Activated B cell treated with CpG ODN at 0.5 μM for 24 hours (primary cell): Measurements from ENCODE around the gene MACROD2. TPM values are rescaled to one million over a fixed set of nuclear protein-coding genes. Genes with fewer than 3 reads are reported as not detected.

Source experiments
- ATAC-seq: fragments of 200-7000 bp; cut with Tn5 transposase; one replicate; pipeline ENCODE4 v1.10.0; 2021; ENCODE audit warnings: low read depth, mild to moderate bottlenecking, moderate library complexity
- CTCF ChIA-PET: fragments of 350-600 bp; sonication (Branson Sonifier 250); formaldehyde crosslinking; loops from one replicate; lab custom pipeline; 2021; ENCODE audit warnings: antibody characterized with exemption; lab: Charles Lee
- POLR2A ChIA-PET: fragments of 350-600 bp; sonication (Branson Sonifier 250); formaldehyde crosslinking; loops from one replicate; lab custom pipeline; 2021; ENCODE audit warnings: antibody characterized with exemption; lab: Charles Lee
- DNase-seq: peaks from one replicate; pipeline ENCODE4 v3.0.0; 2022
- H3K27ac Mint-ChIP-seq: one replicate; pipeline ENCODE4 v1.8.0; 2020; ENCODE audit warnings: mixed read lengths
- H3K27me3 Mint-ChIP-seq: one replicate; pipeline ENCODE4 v1.8.0; 2021; ENCODE audit warnings: mixed read lengths
- H3K36me3 Mint-ChIP-seq: one replicate; pipeline ENCODE4 v1.8.0; 2021; ENCODE audit warnings: low read depth, mixed read lengths
- H3K4me1 Mint-ChIP-seq: one replicate; pipeline ENCODE4 v1.8.0; 2021; ENCODE audit warnings: mixed read lengths
- H3K4me3 Mint-ChIP-seq: one replicate; pipeline ENCODE4 v1.8.0; 2020; ENCODE audit warnings: mild to moderate bottlenecking, mixed read lengths
- H3K9me3 Mint-ChIP-seq: one replicate; pipeline ENCODE4 v1.8.0; 2020; ENCODE audit warnings: mixed read lengths
- intact Hi-C: fragments of 100-400 bp; cut with micrococcal nuclease; formaldehyde crosslinking; loops from one replicate; pipeline ENCODE4 v1.15.1; 2024
- total RNA-seq: library from RNA; stranded (reverse); gene quantifications from 2 replicates; pipeline ENCODE4 v1.2.3, GENCODE V29; 2022
- TF ChIP-seq, protein P1 (sequence below): fragments of 200-600 bp; IDR thresholded peaks from one replicate; pipeline ENCODE4 v1.8.0; 2022; ENCODE audit warnings: antibody characterized with exemption, mild to moderate bottlenecking

The MACROD2 gene
- total RNA-seq, 1 donor from 2014 or later, result 55.1 TPM

DNA sequence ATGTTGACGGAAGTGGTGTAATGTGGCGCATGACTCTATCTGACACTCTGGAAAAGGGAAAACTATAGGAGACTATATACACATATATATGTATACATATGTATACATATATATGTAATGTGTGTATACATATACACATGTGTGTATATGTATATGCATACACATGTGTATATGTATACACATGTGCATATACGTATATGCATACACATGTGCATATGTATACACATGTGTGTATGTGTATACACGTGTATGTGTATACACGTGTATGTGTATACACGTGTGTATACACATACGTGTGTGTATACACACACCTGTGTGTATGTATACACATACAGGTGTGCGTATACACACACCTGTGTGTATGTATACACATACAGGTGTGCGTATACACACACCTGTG lies 1025.5 kb downstream of the MACROD2 start:
- TF ChIP-seq, protein P1, sequence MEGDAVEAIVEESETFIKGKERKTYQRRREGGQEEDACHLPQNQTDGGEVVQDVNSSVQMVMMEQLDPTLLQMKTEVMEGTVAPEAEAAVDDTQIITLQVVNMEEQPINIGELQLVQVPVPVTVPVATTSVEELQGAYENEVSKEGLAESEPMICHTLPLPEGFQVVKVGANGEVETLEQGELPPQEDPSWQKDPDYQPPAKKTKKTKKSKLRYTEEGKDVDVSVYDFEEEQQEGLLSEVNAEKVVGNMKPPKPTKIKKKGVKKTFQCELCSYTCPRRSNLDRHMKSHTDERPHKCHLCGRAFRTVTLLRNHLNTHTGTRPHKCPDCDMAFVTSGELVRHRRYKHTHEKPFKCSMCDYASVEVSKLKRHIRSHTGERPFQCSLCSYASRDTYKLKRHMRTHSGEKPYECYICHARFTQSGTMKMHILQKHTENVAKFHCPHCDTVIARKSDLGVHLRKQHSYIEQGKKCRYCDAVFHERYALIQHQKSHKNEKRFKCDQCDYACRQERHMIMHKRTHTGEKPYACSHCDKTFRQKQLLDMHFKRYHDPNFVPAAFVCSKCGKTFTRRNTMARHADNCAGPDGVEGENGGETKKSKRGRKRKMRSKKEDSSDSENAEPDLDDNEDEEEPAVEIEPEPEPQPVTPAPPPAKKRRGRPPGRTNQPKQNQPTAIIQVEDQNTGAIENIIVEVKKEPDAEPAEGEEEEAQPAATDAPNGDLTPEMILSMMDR, result no peak
- Mint-ChIP-seq H3K4me1 (no peaks in the 10 kb centered on the region), H3K4me3 (no peak overlapping the region), H3K36me3 (no peaks in the 10 kb centered on the region), H3K27me3 (no peaks in the 10 kb centered on the region), H3K27ac (no peak overlapping the region), H3K9me3 (no peaks in the 10 kb centered on the region)
- POLR2A ChIA-PET, result no interaction called here
- CTCF ChIA-PET, result no interaction called here
- no peak for DNase-seq
- no peak for ATAC-seq
- intact Hi-C loops, result no loop called here

DNA sequence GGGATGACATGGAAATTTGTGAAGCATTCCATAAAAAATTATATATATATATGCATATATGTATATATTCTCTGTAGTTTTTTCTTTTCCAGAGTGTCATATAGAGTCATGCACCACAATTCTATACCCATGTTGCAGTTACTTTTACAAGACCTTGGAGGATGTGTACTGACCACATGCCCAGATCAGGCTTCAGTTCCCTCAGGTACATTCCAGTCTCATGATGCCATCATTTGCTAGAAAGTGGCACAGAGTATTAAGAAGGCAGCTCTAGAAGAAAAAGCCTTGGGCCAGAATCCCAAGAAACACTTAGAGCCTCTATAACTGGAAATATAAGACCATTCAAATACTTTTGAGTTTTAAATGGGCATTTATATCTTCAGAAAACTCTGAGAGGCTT lies 1027.6 kb downstream of the MACROD2 start:
- POLR2A ChIA-PET, result no interaction called here
- ATAC-seq, result no peak
- Mint-ChIP-seq H3K4me1 (no peaks in the 10 kb centered on the region), H3K9me3 (no peaks in the 10 kb centered on the region), H3K36me3 (no peaks in the 10 kb centered on the region), H3K27ac (no peak overlapping the region), H3K4me3 (no peak overlapping the region), H3K27me3 (no peaks in the 10 kb centered on the region)
- TF ChIP-seq, protein P1, result no peak
- no peak for DNase-seq
- intact Hi-C loops, result no loop called here
- CTCF ChIA-PET, result no interaction called here

DNA sequence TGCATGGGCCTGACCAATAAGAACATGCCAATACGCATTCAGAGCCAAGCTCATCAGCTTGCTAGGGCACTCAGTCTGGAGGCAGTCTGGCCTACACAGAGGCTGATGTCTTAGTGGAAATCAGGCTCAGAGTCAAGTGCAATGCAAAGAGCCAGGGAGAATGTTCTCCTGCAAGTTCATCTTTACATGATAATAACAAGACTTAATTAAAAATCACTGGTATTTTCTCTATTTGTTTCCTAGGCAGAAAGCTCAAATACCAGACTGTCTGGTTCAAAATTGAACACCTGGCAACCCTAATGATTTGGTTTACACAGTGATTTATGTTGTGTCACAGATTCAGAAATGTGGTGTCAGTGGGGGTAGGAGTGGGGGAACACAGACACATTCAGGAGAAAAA lies 1031.4 kb downstream of the MACROD2 start:
- no peaks in the 10 kb centered on the region for H3K4me1 Mint-ChIP-seq
- no peak overlapping the region for H3K27ac Mint-ChIP-seq
- TF ChIP-seq, protein P1, result no peak
- intact Hi-C loops, result no loop called here
- DNase-seq, result no peak
- H3K27me3 Mint-ChIP-seq, result no peaks in the 10 kb centered on the region
- no peak overlapping the region for H3K4me3 Mint-ChIP-seq
- no peaks in the 10 kb centered on the region for H3K36me3 Mint-ChIP-seq
- POLR2A ChIA-PET, result interaction anchor here (0.5 kb wide), 1 partner anchor 1422 kb away, joined by 3 read pairs; no protein-coding TSS in a partner anchor
- CTCF ChIA-PET, result no interaction called here
- no peaks in the 10 kb centered on the region for H3K9me3 Mint-ChIP-seq
- no peak for ATAC-seq

DNA sequence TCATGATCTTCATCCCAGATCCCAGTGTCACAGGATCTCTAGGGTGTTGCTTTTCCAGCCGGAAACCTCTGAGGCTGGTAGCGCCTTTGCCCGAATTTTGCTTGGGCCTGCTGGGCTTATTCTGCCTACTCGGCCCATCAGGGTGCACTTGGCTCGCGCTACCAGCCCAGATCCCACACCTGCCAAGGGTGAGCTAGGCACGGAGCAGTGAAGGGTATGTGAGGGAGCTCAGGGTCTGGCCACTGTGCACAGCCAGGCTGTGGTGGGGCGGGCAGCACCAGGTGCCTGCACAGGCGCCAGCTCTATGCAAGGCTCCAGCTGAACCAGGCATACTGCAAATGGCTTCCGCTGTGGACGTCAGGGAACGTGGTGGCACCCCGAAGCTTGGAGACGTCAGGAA lies 1035.5 kb downstream of the MACROD2 start:
- H3K4me3 Mint-ChIP-seq, result no peak overlapping the region
- POLR2A ChIA-PET, result no interaction called here
- TF ChIP-seq, protein P1, result no peak
- no peak overlapping the region for H3K27ac Mint-ChIP-seq
- no peaks in the 10 kb centered on the region for H3K36me3 Mint-ChIP-seq
- no peaks in the 10 kb centered on the region for H3K9me3 Mint-ChIP-seq
- no peak for DNase-seq
- no peak for ATAC-seq
- CTCF ChIA-PET, result no interaction called here
- intact Hi-C loops, result no loop called here
- H3K4me1 Mint-ChIP-seq, result no peaks in the 10 kb centered on the region
- H3K27me3 Mint-ChIP-seq, result no peaks in the 10 kb centered on the region

DNA sequence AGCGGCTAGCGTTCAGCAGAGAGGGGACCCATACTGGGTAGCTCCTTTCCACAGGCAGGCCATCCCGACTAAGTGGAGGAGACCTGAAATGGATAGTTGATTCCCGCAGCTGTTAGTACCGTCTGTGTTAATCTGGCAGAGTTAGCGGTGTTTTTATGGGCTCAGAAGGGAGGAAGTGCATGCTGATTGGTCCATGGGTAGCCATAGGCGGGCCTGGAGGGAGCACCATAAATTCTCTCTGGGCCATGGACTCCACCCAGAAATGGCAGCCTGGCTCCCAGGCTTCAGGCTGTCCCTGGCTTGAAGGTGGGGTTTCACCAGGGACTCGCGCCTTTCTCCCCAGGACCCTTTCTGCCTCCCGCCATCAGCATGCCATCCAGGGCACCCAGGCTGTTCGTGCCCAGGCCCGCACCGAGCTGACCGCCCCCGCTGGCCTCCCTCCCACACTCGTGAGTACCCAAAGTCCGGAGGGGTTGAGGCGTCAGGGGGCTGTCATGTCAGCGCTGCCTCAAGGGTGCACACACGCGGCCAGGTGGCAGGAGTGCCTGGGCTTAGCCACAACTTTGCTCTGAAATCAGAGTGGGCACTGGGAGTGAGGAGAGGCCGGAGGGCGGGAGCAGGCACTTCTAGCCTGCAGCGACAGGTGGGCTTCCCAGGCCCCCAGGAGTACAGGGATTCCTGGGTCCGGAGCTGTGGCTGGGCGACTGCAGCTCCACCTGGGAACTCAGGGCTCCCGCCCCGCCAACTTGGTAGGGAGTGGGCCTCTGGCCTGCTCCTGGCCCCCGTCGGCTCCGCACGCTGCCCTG lies 1036.4 kb downstream of the MACROD2 start:
- TF ChIP-seq, protein P1, result no peak
- intact Hi-C loops, result no loop called here
- ATAC-seq (no peak), DNase-seq (no peak)
- Mint-ChIP-seq H3K4me3 (no peak overlapping the region), H3K4me1 (no peaks in the 10 kb centered on the region), H3K27ac (no peak overlapping the region), H3K27me3 (no peaks in the 10 kb centered on the region), H3K9me3 (no peaks in the 10 kb centered on the region), H3K36me3 (no peaks in the 10 kb centered on the region)
- ChIA-PET CTCF (no interaction called here), POLR2A (no interaction called here)
